ENCODE data around the gene RAP1GAP2. TPM values are rescaled to one million over a fixed set of nuclear protein-coding genes. Genes with fewer than 3 reads are reported as not detected.

The RAP1GAP2 gene
- polyA plus RNA-seq, 1 experiment = 4.8 TPM

- no peaks in the 10 kb centered on the region; the same call in 1 of the 2 replicates for H3K27me3 ChIP-seq (ENCODE audit: control insufficient read depth, insufficient read depth, low read length)
- DNase-seq (ENCODE audit: low read depth) = no peak
- ChIA-PET POLR2A (no interaction called here), CTCF (no interaction called here)
- no peak overlapping the region for H3K4me3 ChIP-seq (ENCODE audit: low read depth, low read length)
- no peaks in the 10 kb centered on the region for H3K36me3 ChIP-seq (ENCODE audit: control insufficient read depth, insufficient read depth, low read length)
- TF ChIP-seq, protein P1, sequence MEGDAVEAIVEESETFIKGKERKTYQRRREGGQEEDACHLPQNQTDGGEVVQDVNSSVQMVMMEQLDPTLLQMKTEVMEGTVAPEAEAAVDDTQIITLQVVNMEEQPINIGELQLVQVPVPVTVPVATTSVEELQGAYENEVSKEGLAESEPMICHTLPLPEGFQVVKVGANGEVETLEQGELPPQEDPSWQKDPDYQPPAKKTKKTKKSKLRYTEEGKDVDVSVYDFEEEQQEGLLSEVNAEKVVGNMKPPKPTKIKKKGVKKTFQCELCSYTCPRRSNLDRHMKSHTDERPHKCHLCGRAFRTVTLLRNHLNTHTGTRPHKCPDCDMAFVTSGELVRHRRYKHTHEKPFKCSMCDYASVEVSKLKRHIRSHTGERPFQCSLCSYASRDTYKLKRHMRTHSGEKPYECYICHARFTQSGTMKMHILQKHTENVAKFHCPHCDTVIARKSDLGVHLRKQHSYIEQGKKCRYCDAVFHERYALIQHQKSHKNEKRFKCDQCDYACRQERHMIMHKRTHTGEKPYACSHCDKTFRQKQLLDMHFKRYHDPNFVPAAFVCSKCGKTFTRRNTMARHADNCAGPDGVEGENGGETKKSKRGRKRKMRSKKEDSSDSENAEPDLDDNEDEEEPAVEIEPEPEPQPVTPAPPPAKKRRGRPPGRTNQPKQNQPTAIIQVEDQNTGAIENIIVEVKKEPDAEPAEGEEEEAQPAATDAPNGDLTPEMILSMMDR (IDR thresholded peaks at IDR 0.05; ENCODE audit: insufficient read depth, low read depth, low read length) = no peak
These were observed 60.5 kb downstream of the RAP1GAP2 start for GRCh38 chr17:2856727-2857126.

DNA sequence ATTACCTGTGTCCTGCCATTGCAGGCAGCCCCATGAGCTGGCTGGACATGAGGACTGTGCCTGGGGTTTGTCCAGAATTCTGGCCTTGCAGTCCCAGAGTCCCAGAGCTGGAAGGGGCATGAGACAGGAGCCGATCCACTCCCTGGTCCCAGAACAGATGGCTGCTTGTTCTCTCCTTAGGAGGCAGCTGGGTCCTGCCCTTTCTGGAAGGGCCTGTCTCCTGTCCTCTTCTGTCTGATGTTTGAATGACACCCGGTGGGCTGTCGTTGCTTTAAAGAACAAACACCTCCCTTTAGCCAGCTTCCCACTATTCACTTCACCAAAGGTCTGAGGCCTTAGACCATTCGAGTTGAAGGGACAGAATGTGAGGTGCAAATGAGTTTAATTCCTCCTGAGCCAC lies 63.8 kb downstream of the RAP1GAP2 start:
- CTCF ChIA-PET = interaction anchor here (1.7 to 3.2 kb wide), 2 partner anchors 11 to 153 kb away, joined by 3 to 10 read pairs; no protein-coding TSS in a partner anchor

GRCh38 chr17:2860883-2861282 lies 64.6 kb downstream of the RAP1GAP2 start:
- DNase-seq (ENCODE audit: low read depth) = no peak
- POLR2A ChIA-PET = no interaction called here
- TF ChIP-seq, protein P1 (IDR thresholded peaks at IDR 0.05; ENCODE audit: insufficient read depth, low read depth, low read length) = no peak
- CTCF ChIA-PET = interaction anchor here (3.2 kb wide), 1 partner anchor 12 kb away, joined by 10 read pairs; no protein-coding TSS in a partner anchor
- no peaks in the 10 kb centered on the region for H3K27me3 ChIP-seq (ENCODE audit: control insufficient read depth, insufficient read depth, low read length)
- H3K36me3 ChIP-seq (ENCODE audit: control insufficient read depth, insufficient read depth, low read length) = no peaks in the 10 kb centered on the region
- no peak overlapping the region for H3K4me3 ChIP-seq (ENCODE audit: low read depth, low read length)

More for the DNA sequence above, 63.8 kb downstream of the RAP1GAP2 start:
- Histone ChIP-seq H3K36me3 (ENCODE audit: control insufficient read depth, insufficient read depth, low read length) (no peaks in the 10 kb centered on the region), H3K4me3 (ENCODE audit: low read depth, low read length) (no peak overlapping the region), H3K27me3 (ENCODE audit: control insufficient read depth, insufficient read depth, low read length) (no peaks in the 10 kb centered on the region)
- no peak for DNase-seq (ENCODE audit: low read depth)
- TF ChIP-seq, protein P1 (IDR thresholded peaks at IDR 0.05; ENCODE audit: insufficient read depth, low read depth, low read length) = no peak
- POLR2A ChIA-PET = no interaction called here

DNA sequence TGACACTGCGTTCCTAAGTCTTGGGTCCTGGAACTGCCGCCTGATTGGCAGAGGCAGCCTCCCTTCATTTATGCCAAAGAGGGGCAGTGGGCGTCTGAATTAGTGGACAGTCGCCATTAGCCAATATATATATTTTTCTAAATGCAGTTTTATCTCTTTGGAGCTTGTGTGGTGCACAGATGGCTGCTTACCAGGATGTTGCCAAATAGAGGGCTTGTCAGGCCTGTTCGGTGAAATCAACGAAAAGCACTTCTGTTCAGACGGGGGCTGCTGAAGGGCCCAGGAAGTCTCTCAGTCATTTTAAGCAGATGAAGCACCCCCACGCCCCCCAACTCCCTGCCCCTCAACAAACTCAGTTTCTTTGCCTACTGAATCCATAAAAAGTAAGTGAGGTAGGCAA lies 66.0 kb downstream of the RAP1GAP2 start:
- no peaks in the 10 kb centered on the region for H3K27me3 ChIP-seq (ENCODE audit: control insufficient read depth, insufficient read depth, low read length)
- POLR2A ChIA-PET = interaction anchor here (0.6 to 0.7 kb wide), 2 partner anchors 15 to 64 kb away, joined by 9 to 16 read pairs; no protein-coding TSS in a partner anchor
- no peaks in the 10 kb centered on the region for H3K36me3 ChIP-seq (ENCODE audit: control insufficient read depth, insufficient read depth, low read length)
- H3K4me3 ChIP-seq (ENCODE audit: low read depth, low read length) = no peak overlapping the region
- CTCF ChIA-PET = interaction anchor here (0.9 to 3.2 kb wide), 2 partner anchors 13 to 167 kb away, joined by 3 to 10 read pairs; no protein-coding TSS in a partner anchor
- no peak for DNase-seq (ENCODE audit: low read depth)
- TF ChIP-seq, protein P1 (IDR thresholded peaks at IDR 0.05; ENCODE audit: insufficient read depth, low read depth, low read length) = no peak

DNA sequence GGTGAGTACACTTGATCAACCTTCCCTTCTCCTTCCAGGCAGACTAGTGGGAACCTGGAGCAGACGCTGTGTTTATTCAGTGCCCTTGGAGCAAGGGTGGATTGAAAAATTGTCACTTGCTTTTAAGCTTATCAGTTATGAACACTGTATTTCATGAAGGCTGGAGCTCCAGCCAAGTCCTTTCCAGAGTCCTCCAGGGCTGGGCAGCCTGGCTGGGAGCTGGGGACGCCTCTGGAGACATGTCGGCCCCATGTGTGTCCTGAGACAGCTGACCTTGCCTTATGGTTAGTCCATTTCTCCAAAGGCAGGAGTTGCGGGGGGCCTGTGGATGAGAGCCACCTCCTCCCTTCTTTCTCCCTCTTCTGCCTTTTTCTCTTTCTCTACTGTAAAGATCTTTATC lies 67.0 kb downstream of the RAP1GAP2 start:
- Histone ChIP-seq H3K27me3 (ENCODE audit: control insufficient read depth, insufficient read depth, low read length) (no peaks in the 10 kb centered on the region), H3K36me3 (ENCODE audit: control insufficient read depth, insufficient read depth, low read length) (no peaks in the 10 kb centered on the region), H3K4me3 (ENCODE audit: low read depth, low read length) (no peak overlapping the region)
- DNase-seq (ENCODE audit: low read depth) = no peak
- TF ChIP-seq, protein P1 (IDR thresholded peaks at IDR 0.05; ENCODE audit: insufficient read depth, low read depth, low read length) = no peak
- ChIA-PET CTCF (interaction anchor here (0.9 to 1.4 kb wide), 3 partner anchors 9 to 166 kb away, joined by 3 to 4 read pairs (median 3); no protein-coding TSS in a partner anchor), POLR2A (interaction anchor here (0.6 kb wide), 1 partner anchor 120 kb away, joined by 8 read pairs; no protein-coding TSS in a partner anchor)
